SK-N-DZ (cell line): ENCODE data around the gene SOX12.
"Not testable (repeated sequence)": the region's sequence is repeated elsewhere in the genome, so short reads cannot be mapped to it uniquely, and the experiment has no call there.

ENCODE experiments used
- DNase-seq: peaks from one replicate; pipeline ENCODE4 v3.0.0-alpha.2; 2015; ENCODE audit warnings: low spot score

SOX12 gene

GRCh38 chr20:328975-329695, 3.8 kb downstream of the SOX12 start:
- no peak for DNase-seq

DNA sequence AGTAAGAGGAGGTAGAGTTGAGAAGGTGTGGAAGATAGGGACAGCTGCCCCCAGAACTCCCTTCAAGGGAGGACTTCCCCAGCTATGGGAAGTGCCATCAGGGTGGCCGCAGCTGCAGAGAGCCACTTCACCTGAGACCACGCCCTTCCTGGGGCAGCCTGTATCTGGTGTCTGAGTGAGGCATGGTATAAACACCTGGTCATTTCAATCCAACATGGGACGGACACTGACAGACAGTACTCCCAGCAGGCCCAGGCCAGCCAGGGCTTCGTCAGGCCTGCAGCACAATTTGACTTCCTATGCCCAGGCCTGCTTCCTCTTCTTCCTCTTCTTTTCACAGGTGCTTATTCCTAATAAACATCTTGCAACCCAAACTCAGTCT, 4.5 kb downstream of the SOX12 start:
- no peak for DNase-seq

DNA sequence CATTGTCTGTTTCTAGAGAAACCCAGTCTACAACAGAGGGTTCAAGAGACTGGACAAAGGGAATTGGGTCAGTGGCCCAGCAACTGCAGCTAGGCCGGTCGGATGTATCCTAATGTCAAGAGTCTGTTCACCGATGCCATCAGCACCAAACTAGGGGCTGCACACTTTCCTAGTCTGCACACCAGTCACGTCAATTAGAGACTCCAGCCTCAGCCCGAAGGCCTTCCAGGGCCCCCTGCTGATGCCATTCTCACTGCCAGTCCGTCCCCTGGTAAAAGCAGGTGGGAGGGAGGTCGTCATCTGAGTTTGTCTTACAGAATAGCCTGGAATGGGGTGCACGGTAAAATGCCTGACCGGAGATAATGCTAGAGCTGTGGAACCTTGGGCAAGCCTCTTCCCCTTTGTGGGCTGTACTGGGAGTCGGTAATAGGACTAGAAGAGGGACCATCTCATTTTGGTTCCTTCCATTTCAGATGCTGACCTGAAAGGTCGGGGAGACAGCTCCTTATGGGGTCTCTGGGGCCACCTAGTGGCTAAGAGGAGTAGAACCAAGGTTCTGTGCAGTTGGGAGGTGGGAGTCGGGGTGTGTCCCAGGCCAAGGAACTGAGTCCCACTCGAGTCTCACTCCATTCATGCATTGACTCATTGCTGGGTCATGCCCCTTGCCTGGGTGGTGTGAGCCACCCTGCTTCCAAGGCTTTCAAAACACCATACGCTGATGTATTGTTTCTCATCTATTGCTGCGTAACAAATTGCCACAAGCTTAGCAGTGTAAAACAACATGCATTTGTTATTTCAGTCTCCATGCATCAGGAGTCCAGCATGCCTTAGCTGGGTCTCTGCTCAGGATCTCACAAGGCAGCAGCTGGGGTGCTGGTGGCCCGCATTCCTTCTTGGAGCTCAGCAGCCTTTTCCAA, 5.1 kb downstream of the SOX12 start:
- DNase-seq, result peak; percentile 82

DNA sequence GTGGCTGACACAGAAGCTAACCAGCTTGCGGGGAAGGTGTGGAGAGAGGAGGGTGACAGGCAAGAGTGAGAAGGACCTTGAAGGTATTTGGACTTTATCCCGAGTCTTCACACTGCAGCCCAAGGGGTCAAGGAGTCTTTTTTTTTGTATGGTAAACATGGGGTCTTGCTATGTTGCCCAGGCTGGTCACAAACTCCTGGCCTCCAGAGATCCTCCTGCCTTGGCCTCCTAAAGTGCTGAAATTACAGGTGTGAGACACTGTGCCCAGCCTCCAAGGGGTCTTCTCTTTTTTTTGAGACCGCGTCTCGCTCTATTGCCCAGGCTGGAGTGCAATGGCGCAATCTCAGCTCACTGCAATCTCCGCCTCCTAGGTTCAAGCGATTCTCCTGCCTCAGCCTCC, 9.2 kb downstream of the SOX12 start:
- DNase-seq, result no peak

GRCh38 chr20:336040-336439, 10.7 kb downstream of the SOX12 start:
- not testable (repeated sequence) for DNase-seq

DNA sequence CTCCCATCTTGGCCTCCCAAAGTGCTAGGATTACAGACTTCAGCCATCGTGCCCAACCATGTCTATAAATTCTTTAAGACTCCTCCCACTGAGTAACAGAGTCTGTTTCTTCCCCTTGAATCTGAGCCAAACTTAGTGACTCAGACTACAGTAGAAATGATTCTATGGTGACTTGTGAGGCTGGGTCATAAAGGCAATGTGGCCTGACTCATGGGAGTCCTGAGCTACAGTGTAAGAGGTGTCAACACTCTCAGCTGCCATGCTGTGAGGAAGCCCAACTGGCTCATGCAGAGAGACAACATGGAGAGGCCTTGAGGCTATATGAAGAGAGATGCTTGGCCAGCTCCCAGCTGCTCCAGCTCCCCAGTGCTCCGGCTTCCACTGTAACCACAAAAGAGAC, 16.3 kb downstream of the SOX12 start:
- no peak for DNase-seq

DNA sequence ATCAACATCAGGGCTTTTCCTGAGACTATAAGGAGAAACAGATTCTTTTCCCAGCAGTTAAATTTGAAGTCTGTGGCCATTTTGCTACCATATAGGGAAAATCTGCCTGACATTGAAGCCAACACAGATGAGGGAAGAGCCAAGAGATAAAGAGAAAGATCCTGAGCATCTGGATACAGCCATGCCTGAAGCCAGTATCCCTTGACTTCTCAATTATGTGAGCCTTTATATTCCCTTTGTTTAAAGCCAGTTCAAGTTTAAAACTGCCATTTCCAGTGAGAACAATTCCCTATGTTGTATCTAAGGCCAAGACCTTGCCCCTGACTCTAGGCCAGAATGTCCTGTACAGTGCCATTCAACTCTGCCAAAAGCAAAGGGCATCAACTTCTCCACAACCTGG, 17.8 kb downstream of the SOX12 start:
- no peak for DNase-seq

DNA sequence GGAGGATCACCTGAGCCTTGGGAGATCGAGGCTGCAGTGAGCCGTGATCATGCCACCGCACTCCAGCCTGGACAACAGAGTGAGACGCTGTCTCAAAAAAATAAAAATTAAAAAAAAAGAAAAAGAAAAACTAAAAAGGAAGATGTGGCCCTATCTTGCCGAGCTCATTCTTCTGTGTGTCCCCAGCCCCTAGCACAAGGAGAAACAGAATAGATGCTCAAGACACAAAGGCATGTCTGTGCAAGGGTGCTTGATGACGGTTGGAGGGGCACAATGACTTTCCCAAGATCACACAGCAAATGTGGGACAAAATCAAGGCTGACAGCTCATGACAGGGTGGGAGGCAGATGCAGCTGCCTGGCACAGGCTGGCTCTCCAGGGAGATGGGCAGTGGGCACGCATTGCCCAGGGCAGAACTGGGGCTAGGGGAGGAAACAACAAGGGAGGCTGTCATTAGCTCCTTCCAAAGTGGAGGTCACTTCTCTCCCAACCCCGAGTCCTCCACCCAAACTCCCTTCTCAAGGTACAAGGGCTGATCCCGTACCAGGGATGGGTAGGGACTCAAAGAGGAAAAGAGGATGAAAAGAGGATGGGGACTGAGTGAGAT, 20.8 kb downstream of the SOX12 start:
- DNase-seq, result no peak

- DNase-seq, result peak; percentile 74
These were observed 21.4 kb downstream of the SOX12 start, which contains the start of gene NRSN2 for GRCh38 chr20:346640-347316. Gene NRSN2, plus strand, starts transcription at chr20:347111. Its CDS starts 2,533 bp downstream, at chr20:349644.

DNA sequence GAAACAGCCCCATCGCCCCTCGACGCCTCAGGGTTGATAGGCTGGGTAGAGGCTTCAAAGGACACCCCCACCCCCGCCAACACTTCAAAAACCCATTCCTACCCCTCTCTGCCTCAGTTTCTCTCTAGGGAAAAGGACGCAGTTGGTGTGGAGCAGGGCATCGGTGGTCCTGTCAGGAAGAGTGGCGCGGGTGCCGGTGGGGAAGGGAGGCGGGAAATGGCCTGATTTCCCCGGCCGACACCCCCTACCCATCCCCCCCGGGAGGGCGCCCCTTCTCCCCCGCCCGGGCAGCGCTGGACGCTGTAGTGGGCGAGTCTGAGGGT, 21.9 kb downstream of the SOX12 start:
- DNase-seq, result no peak

DNA sequence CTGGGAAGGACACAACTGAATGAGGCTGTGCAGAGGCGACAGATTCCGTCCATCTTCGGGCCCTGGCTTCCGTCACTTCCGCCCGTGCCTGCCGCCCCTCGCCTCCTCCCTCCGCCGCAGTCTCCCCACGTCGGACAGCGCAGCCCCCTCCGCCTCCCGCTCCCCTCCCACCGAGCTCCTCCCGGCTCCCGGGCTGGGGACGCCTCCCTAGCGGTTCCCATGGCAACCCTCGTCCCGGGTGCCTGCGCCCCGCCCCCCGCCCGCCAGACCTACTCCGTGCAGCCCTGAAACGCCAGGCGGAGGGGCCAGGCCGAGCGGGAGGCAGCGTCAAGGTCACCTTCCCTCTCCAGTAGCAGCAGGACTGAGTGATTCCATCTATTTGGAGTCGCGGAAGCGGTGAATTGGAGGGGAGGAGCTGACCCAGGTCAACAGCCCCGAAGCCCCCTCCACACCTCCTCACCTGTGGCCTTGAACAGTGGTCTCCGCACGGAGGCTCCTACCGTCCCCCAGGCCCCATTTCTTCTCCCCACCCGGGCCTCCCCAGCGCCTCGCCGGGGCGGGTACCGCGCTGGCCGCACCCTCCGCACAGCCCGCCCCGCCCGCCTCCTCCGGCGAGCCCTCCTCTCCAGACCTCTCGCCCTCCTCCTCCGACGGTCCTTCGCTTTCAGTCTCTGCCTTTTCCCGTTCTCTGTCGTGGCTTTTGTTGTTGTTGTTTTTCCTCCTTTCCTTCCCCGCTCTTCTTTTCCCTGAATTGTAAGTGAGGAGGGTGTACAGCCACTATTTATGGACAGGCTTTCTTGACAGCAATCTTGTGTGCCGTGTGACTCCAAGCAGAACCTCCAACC, 22.5 kb downstream of the SOX12 start:
- peak; percentile 98 for DNase-seq

GRCh38 chr20:348972-349841, 23.9 kb downstream of the SOX12 start:
- DNase-seq, result no peak

GRCh38 chr20:353166-353565, 27.8 kb downstream of the SOX12 start:
- DNase-seq, result no peak

DNA sequence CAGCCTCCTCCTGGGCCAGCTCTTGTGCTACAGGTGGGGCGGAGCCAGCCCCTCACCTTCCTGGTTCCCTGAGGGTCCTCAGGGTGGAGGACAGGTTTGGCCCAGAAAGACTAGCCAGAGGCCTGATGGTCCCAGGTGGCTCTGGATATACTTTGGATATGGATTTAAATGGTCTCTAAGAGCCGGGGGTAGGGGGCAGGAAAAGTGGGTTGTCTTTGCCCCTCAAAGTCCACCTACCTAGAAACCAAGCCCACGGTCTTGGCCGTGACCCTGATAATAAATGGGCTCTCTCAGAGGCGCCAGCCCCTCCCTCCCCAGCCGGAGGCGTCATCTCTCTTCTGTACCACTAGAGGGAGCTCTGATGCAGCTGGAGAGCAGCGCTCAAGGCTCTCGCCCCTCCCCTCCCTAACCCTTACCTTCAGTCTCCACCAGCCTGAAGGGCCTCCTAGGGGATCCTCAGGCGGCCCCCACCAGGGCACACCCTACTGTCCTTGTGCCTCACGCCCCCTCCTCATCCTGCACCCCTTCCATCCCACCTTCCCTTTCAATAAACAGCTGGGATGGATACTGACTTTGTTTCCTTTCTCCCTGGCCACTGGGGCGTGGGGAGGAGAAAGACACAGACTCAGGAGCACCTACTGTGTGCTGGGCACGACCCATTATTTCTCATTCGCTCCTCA, 29.1 kb downstream of the SOX12 start:
- DNase-seq, result peak; percentile 79

GRCh38 chr20:356154-356553, 30.8 kb downstream of the SOX12 start:
- not testable (repeated sequence) for DNase-seq

GRCh38 chr20:356745-357144, 31.4 kb downstream of the SOX12 start:
- DNase-seq, result no peak

DNA sequence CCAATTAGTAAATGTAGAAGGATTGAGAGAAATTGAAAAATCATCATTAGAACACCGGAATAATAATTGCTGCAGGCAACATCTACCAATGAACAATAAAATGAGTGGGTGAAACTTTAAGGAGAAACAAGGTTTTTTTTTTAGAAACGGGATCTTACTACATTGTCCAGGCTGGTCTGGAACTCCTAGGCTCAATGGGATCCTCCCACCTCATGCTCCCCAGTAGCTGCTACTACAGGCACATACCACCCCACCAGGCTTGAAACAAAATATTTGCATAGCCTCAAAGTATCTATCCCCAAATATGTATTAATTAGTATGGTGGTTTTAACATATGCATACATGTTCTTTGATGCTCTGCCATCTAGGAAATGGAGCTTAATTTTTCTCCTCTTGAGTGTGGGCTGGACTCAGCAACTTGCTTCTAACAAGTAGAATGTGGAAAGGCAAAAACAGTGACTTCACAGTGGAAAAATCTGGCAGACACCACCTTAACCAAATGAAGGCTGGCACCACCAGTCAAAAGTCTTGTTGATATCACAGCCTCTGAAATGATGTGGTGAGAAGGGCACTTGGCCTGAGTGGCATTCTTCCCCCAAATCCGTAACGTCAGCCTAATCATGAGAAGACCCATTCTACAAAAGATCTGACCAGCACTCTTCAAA, 33.7 kb downstream of the SOX12 start:
- DNase-seq, result no peak

DNA sequence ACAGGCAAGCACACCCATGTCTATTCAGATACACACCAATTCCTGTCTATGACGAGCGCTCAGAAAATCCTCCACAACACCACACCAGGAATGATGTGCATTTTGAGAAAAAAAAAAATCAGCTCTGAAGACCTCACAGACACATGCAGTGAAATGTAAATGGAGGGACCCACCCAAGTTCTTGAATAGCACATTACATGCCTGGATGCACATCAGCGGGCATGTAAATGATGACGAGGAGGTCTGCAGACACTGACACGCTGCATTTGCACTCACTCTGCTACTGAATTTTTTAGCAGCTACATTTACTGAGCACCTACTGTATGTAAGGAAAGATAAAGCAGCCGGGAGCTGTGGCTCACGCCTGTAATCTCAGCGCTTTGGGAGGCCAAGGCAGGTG, 36.2 kb downstream of the SOX12 start:
- DNase-seq, result no peak
